Lower leg skin (tissue), 4 donors: ENCODE results near the gene ADAMTS16. TPM values are rescaled to one million over a fixed set of nuclear protein-coding genes. Genes with fewer than 3 reads are reported as not detected.

Experiments
- DNase-seq, 2 donors: peaks; one replicate each; pipeline ENCODE4 v3.0.0-alpha.2; 2019; ENCODE audit warnings: low spot score in 2 of 2
- H3K4me3 ChIP-seq: fragments of 200-600 bp; sonication (generic); 2 replicates; pipeline ENCODE4 v1.5.1; 2017; ENCODE audit warnings: mild to moderate bottlenecking, low read depth; ENCODE audit not compliant: poor library complexity, severe bottlenecking
- CTCF ChIP-seq, 3 donors: fragments of 450-650 bp; IDR thresholded peaks; one replicate each; pipeline ENCODE4 v1.5.1; 2016; ENCODE audit warnings: antibody characterized with exemption in 3 of 3, mild to moderate bottlenecking in 3 of 3, moderate library complexity in 2 of 3
- POLR2A ChIP-seq, 2 donors: fragments of 450-650 bp; IDR thresholded peaks; one replicate each; pipeline ENCODE4 v1.6.1; 2016 to 2017; ENCODE audit warnings: antibody characterized with exemption in 2 of 2, mild to moderate bottlenecking in 1 of 2, moderate library complexity in 1 of 2
- WGBS, 2 donors: methylation state at CpG; one replicate each; pipeline ENCODE4 v1.1.5; 2018; 5-methylcytosine and 5-hydroxymethylcytosine counted together
- intact Hi-C: fragments of 100-400 bp; cut with DNase I; formaldehyde crosslinking; loops from one replicate; pipeline ENCODE4 v1.15.0; 2023; ENCODE audit warnings: low total_unique reads
- total RNA-seq, 4 donors: library from RNA; depleted of rRNA; stranded (reverse); fragments of >200 nt; gene quantifications; one replicate each; pipeline ENCODE4 v1.1.0, GENCODE V29; 2016

Gene ADAMTS16
- total RNA-seq, 4 donors from 2014 or later = 0.55 TPM; not detected in 3

DNA sequence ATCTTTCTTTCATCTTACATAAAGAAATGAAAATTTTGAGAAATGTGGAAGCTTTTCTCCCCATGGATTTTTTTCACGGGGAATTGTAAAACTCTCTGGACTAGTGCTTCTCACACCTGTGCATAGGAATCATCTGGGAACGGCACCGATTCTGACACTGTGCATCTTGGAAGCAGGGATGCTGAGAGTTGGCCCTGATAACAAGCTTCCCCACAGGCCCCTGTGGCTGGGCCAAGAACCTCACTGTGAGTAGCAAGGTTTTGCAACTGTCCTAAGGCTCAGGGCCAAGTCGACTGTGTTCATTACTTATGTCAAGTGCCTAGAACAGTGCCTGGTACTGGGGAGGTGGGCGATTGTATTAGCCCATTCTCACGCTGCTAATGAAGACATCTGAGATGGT is 174.5 kb downstream of the ADAMTS16 start:
- H3K4me3 ChIP-seq = no peak overlapping the region
- intact Hi-C loops = no loop called here
- no peak for TF ChIP-seq CTCF (IDR thresholded peaks at IDR 0.05)
- no peak for DNase-seq
- WGBS, 2 donors = 86 to 90% methylated on average over 6 of the region's 6 CpGs

DNA sequence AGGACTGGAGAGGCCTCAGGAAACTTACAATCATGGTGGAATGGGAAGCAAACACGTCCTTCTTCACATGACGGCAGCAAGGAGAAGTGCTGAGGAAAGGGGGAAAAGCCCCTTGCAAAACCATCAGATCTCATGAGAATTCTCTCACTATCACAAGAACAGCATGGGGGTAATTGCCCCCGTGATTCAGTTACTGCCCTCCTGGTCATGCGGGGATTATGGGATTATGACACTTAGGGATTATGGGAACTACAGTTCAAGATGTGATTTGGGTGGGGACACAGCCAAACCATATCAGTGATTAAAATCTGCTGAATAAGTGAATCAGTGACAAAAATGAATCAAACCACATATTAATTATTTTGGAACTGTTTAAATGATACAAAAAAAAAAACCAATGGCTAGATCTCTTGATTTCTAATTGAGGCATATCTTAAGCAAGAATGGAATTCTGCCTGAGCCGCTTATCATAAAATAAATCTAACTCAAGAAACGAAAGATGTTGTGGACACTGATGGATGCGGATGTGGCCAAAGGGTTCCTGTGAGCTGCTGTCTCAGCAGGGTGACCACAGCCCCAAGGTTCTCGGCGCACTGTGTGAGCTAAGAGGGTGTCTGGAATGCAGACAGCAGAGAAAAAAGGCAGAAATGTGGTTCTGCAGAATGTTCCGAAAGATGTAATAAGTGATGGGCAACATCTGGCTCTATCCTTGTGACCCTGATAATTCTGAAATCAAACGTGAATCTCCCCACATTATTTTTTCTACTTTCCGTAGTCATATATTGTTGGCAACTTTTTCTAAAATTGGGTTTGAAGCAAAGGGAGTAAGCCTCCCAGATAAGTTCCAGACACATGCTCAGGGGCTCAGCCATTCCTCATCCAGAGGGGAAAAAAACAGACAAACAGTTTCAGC is 175.2 kb downstream of the ADAMTS16 start:
- 88 to 90% methylated on average over 12 of the region's 12 CpGs for WGBS, 2 donors
- intact Hi-C loops = no loop called here
- no peak for TF ChIP-seq POLR2A (IDR thresholded peaks at IDR 0.05)
- TF ChIP-seq CTCF (IDR thresholded peaks at IDR 0.05) = no peak
- DNase-seq = no peak
- no peak overlapping the region for H3K4me3 ChIP-seq

DNA sequence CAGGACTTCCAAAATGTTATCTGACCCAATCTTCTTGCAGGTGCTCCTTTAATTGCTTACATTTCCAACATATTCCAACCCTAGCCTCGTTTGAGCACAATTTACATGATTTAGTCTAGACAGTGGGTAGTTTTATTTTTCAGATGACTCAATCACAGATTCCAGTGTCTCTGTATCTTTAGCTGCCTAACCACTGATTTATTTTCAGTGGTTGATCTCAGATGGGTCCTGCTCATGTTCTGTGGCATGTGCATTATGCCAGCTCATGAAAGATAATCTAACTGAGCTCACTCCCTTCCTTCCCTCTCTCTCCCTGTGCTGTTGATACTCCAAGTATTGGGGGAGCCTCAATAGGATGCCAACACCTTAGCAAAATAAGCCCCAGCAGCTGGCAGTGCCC is 176.2 kb downstream of the ADAMTS16 start:
- no peak overlapping the region for H3K4me3 ChIP-seq
- TF ChIP-seq CTCF (IDR thresholded peaks at IDR 0.05) = no peak
- no peak for TF ChIP-seq POLR2A (IDR thresholded peaks at IDR 0.05)
- intact Hi-C loops = no loop called here
- no peak for DNase-seq
- 29 to 33% methylated on average over 1 of the region's 1 CpG for WGBS, 2 donors

DNA sequence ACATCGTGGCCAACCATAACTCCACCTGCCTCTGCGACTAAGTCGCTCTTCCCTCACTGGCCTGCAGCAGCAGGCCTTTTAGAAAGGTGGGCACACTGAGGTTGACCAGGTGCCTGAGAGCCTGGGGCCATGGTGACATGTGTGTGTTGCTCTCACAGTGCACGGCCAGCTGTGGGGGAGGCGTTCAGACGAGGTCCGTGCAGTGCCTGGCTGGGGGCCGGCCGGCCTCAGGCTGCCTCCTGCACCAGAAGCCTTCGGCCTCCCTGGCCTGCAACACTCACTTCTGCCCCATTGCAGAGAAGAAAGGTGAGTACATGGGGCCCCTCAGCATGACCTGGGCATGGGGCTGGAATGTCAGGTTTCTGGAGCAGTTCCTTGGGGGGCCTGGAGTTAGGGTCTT is 177.8 kb downstream of the ADAMTS16 start:
- H3K4me3 ChIP-seq = no peak overlapping the region
- WGBS, 2 donors = 92 to 98% methylated on average over 9 to 10 of the region's 10 CpGs
- no peak for DNase-seq
- no peak for TF ChIP-seq CTCF (IDR thresholded peaks at IDR 0.05)
- no peak for TF ChIP-seq POLR2A (IDR thresholded peaks at IDR 0.05)
- intact Hi-C loops = no loop called here

DNA sequence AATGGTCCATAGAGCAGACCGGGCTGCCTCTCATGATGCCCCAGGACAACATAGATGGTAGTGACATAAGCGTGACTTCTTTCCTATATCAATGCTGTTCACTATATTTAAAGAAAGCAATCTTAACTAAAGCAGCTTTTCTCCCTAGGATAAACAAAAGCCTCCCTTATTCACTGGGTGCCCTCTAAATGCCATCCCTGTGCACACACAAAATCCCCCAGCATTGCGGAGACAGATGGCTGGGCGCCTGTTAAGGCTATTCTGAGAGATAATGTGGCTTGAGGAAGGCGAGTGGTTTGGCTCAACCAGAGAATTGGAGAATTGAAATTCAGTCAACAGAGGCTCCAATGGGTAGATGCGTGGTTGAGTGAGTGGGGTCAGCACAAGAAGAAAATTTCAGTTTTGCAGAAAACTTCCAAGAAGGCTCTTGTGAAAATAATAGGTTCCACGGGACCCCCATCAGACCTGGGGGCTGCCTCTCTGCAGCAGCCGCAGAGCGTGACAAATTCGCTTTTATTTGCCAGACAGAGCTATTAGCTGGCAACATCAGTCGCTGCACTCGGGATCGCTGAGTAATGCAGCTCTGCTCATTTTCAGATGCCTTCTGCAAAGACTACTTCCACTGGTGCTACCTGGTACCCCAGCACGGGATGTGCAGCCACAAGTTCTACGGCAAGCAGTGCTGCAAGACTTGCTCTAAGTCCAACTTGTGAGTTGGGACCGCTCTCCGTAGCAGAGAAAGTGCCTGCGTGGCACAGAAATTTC is 178.5 kb downstream of the ADAMTS16 start:
- no peak overlapping the region for H3K4me3 ChIP-seq
- 84 to 85% methylated on average over 18 of the region's 18 CpGs for WGBS, 2 donors
- no peak for DNase-seq
- no peak for TF ChIP-seq CTCF (IDR thresholded peaks at IDR 0.05)
- TF ChIP-seq POLR2A (IDR thresholded peaks at IDR 0.05) = no peak
- intact Hi-C loops = no loop called here
